ENCODE measurements around the gene ETV7. TPM values are rescaled to one million over a fixed set of nuclear protein-coding genes. Genes with fewer than 3 reads are reported as not detected.

The ETV7 gene
- polyA plus RNA-seq, 1 of the 3 experiments (the other 2 are of a cell fraction), result 0.39 TPM

DNA sequence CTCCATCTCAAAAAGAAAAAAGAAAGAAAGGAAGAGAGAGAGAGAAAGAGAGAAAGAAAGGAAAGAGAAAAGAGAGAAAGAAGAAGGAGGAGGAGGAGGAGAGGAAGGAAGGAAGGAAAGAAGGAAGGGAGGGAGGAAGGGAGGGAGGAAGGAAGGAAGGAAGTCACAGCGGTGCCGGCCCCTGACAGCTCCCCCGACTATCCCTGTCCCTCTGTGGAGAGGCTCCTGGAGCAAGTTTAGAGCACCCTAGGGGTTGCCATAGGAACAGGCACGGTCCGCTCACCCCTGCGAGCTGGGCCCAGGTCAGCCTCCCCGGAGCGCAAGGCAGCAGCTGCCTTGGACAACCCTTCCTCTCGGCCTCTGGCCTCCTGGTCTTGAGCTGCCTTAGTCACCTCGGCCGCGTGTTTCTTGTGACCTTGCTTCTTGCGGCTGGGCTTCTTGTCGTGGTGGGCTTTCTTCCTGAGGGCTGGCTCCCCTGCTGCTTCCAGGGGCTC lies 57.6 kb downstream of the ETV7 start:
- ChIA-PET CTCF (interaction anchor here (1.5 to 3.9 kb wide), 4 partner anchors 11 to 31 kb away, joined by 3 to 28 read pairs (median 6); no protein-coding TSS in a partner anchor), POLR2A (interaction anchor here (0.7 kb wide), 1 partner anchor 129 kb away, joined by 5 read pairs; no protein-coding TSS in a partner anchor)

More for the DNA sequence above, 57.6 kb downstream of the ETV7 start:
- DNase-seq, result no peak
- TF ChIP-seq JUND (IDR thresholded peaks at IDR 0.05) (no peak), POLR2AphosphoS5 (IDR thresholded peaks at IDR 0.05; ENCODE audit: low read depth, low read length) (no peak), GATA2 (CRISPR knock-in tag; IDR thresholded peaks at IDR 0.05) (no peak), PBX3 (IDR thresholded peaks at IDR 0.05) (no peak), MXI1 (IDR thresholded peaks at IDR 0.05; ENCODE audit: low read depth, low read length) (no peak), REST (IDR thresholded peaks at IDR 0.05; ENCODE audit: low read depth, low read length) (no peak), USF1 (IDR thresholded peaks at IDR 0.05; ENCODE audit: borderline replicate concordance, low read depth) (no peak), ELF1 (IDR thresholded peaks at IDR 0.05) (no peak), ZBTB33 (IDR thresholded peaks at IDR 0.05; ENCODE audit: borderline replicate concordance, low read depth) (no peak), FOXJ3 (CRISPR knock-in tag; IDR thresholded peaks at IDR 0.05) (no peak), NRF1 (IDR thresholded peaks at IDR 0.05; ENCODE audit: low read depth, low read length) (no peak), FOSL2 (IDR thresholded peaks at IDR 0.05; ENCODE audit: borderline replicate concordance, low read depth) (no peak), YY1 (IDR thresholded peaks at IDR 0.05; ENCODE audit: low read depth) (no peak), EP300 (IDR thresholded peaks at IDR 0.05; ENCODE audit: borderline replicate concordance in 1 of 2, low read depth in 1 of 2, low read length in 1 of 2) (no peak), CHD2 (IDR thresholded peaks at IDR 0.05; ENCODE audit: low read length, partially characterized antibody) (no peak), TAF1 (IDR thresholded peaks at IDR 0.05; ENCODE audit: borderline replicate concordance, low read depth, low read length) (no peak)
- TF ChIP-seq, protein P1, sequence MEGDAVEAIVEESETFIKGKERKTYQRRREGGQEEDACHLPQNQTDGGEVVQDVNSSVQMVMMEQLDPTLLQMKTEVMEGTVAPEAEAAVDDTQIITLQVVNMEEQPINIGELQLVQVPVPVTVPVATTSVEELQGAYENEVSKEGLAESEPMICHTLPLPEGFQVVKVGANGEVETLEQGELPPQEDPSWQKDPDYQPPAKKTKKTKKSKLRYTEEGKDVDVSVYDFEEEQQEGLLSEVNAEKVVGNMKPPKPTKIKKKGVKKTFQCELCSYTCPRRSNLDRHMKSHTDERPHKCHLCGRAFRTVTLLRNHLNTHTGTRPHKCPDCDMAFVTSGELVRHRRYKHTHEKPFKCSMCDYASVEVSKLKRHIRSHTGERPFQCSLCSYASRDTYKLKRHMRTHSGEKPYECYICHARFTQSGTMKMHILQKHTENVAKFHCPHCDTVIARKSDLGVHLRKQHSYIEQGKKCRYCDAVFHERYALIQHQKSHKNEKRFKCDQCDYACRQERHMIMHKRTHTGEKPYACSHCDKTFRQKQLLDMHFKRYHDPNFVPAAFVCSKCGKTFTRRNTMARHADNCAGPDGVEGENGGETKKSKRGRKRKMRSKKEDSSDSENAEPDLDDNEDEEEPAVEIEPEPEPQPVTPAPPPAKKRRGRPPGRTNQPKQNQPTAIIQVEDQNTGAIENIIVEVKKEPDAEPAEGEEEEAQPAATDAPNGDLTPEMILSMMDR (IDR thresholded peaks at IDR 0.05), result no peak
- TF ChIP-seq, protein P2, sequence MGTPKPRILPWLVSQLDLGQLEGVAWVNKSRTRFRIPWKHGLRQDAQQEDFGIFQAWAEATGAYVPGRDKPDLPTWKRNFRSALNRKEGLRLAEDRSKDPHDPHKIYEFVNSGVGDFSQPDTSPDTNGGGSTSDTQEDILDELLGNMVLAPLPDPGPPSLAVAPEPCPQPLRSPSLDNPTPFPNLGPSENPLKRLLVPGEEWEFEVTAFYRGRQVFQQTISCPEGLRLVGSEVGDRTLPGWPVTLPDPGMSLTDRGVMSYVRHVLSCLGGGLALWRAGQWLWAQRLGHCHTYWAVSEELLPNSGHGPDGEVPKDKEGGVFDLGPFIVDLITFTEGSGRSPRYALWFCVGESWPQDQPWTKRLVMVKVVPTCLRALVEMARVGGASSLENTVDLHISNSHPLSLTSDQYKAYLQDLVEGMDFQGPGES (IDR thresholded peaks at IDR 0.05; ENCODE audit: low read depth, low read length), result no peak
- TF ChIP-seq, protein P3, sequence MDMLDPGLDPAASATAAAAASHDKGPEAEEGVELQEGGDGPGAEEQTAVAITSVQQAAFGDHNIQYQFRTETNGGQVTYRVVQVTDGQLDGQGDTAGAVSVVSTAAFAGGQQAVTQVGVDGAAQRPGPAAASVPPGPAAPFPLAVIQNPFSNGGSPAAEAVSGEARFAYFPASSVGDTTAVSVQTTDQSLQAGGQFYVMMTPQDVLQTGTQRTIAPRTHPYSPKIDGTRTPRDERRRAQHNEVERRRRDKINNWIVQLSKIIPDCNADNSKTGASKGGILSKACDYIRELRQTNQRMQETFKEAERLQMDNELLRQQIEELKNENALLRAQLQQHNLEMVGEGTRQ (IDR thresholded peaks at IDR 0.05; ENCODE audit: borderline replicate concordance, low read depth, low read length), result no peak
- H3F3A ChIP-seq (replicated peaks; ENCODE audit: insufficient read depth), result no peaks in the 10 kb centered on the region
- 88% methylated on average over 13 of the region's 14 CpGs for WGBS (ENCODE audit: low lambda C conversion rate)
- no peak overlapping the region for H3K9ac ChIP-seq
- H3K4me2 ChIP-seq, result no peak overlapping the region
- no peak overlapping the region for H2AFZ ChIP-seq (ENCODE audit: low read depth)
- peaks cover 22% of the 10 kb centered on the region for H3K27me3 ChIP-seq (ENCODE audit: insufficient read depth)
- no peaks in the 10 kb centered on the region for H3K9me3 ChIP-seq
- H3K9me2 ChIP-seq, result no peaks in the 10 kb centered on the region
- no peaks in the 10 kb centered on the region for H4K20me1 ChIP-seq (ENCODE audit: insufficient read depth)
- no peak overlapping the region for H3K4me3 ChIP-seq (ENCODE audit: low read depth in 2 of 2, low read length in 1 of 2)
- no peaks in the 10 kb centered on the region for H3K36me3 ChIP-seq (replicated peaks in 1 of 2; ENCODE audit: control insufficient read depth in 1 of 2, insufficient read depth in 2 of 2, low read length in 1 of 2)
- H3K4me1 ChIP-seq (ENCODE audit: control insufficient read depth in 1 of 2, insufficient read depth in 2 of 2, low read depth in 1 of 2, low read length in 1 of 2), result peaks cover 0 to 9% of the 10 kb centered on the region in 2 experiments; a peak in 1 of 4 replicates
- no peaks in the 10 kb centered on the region for H3K79me2 ChIP-seq (ENCODE audit: insufficient read depth)
- no peak overlapping the region for H3K27ac ChIP-seq (ENCODE audit: low read depth in 2 of 2, low read length in 1 of 2)
